ENCODE measurements around the gene HHAT. TPM values are rescaled to one million over a fixed set of nuclear protein-coding genes. Genes with fewer than 3 reads are reported as not detected.

Gene HHAT
- total and polyA plus RNA-seq, 2 of the 13 experiments (the other 11 are each of a cell fraction or from before 2014, with no cell fraction given) = 2.6 to 4.9 TPM

DNA sequence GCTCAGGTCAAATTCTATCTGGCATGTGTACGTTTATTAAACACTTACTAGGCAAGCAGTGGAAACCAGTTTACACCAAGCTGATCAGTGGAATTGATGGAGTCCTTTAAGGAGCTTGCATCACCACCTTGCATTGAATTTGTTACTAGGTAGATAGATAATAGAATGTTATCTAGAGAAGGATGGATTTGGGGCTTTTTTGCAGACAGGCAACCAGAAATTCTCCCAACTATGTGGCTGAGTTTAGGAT, 44.9 kb downstream of the HHAT start:
- no peak for ATAC-seq
- peaks cover 59% of the 10 kb centered on the region for H3K4me1 ChIP-seq (ENCODE audit: insufficient read depth, low read length)
- intact Hi-C loops (cut with micrococcal nuclease; ENCODE audit: unreplicated experiment) (loop anchor here (5.0 kb wide), 1 partner anchor 884 kb away; the partner anchor contains the start of gene RCOR3), in situ Hi-C loops (cut with HindIII; ENCODE audit: extremely low pct_ligation_motif_present, low pct_unique_long_range_greater_than_20kb) (no loop called here)
- peak overlapping the region; percentile 80 for H3K9ac ChIP-seq (ENCODE audit: insufficient read depth, low read depth, low read length)
- H3K9me3 ChIP-seq (ENCODE audit: low read length) = no peaks in the 10 kb centered on the region
- peak; percentile 4 for FAIRE-seq
- H3K27ac ChIP-seq (ENCODE audit: extremely low read length, insufficient read depth, low read length) = peak overlapping the region; percentile 98
- no peaks in the 10 kb centered on the region for H3K36me3 ChIP-seq (replicated peaks in 1 of 2; ENCODE audit: control insufficient read depth in 1 of 2, insufficient read depth in 2 of 2, low read length in 2 of 2)
- BruUV-seq (replicated peaks) = no TSS peak
- no peaks in the 10 kb centered on the region for H3K79me2 ChIP-seq (ENCODE audit: insufficient read depth, low read length)
- H3K27me3 ChIP-seq (ENCODE audit: control insufficient read depth in 1 of 2, insufficient read depth in 2 of 2, low read length in 2 of 2) = no peaks in the 10 kb centered on the region
- POLR2A ChIA-PET = interaction anchor here (0.9 to 5.0 kb wide), 15 partner anchors 8 to 720 kb away, joined by 3 to 53 read pairs (median 4); partner anchors contain the start of genes C1orf74 and HHAT
- peak overlapping the region in 2 of 3 experiments; percentile 11 to 49; a peak in 3 of 6 replicates for H3K4me3 ChIP-seq (replicated peaks in 1 of 3; ENCODE audit: insufficient read depth in 1 of 3, low read depth in 2 of 3, low read length in 3 of 3)
- no peak overlapping the region for H2AFZ ChIP-seq (ENCODE audit: low read length)
- 36% methylated on average over 1 of the region's 1 CpG for WGBS (ENCODE audit: low lambda C conversion rate)
- CTCF ChIA-PET (ENCODE audit: low intra/inter-chr PET ratio, low total read pairs) = interaction anchor here (2.7 to 2.9 kb wide), 2 partner anchors 12 to 27 kb away, joined by 10 to 31 read pairs; no protein-coding TSS in a partner anchor
- no peak for DNase-seq (ENCODE audit: low spot score)
- no peaks in the 10 kb centered on the region for H4K20me1 ChIP-seq (ENCODE audit: insufficient read depth, low read length)
- TF ChIP-seq LCORL (IDR thresholded peaks at IDR 0.05) (0 out of 2 replicates have a peak, but pooled peaks have one; percentile 48), LCORL (CRISPR knock-in tag; IDR thresholded peaks at IDR 0.05) (no peak), MYNN (CRISPR knock-in tag; IDR thresholded peaks at IDR 0.05; ENCODE audit: low read depth) (no peak), EHMT2 (IDR thresholded peaks at IDR 0.05; ENCODE audit: borderline replicate concordance, low read depth, low read length) (0 out of 2 replicates have a peak, but pooled peaks have one; percentile 37), ZNF225 (CRISPR knock-in tag; IDR thresholded peaks at IDR 0.05) (no peak), NFKBIZ (CRISPR knock-in tag; IDR thresholded peaks at IDR 0.05) (no peak), ZNF839 (CRISPR knock-in tag; IDR thresholded peaks at IDR 0.05; ENCODE audit: borderline replicate concordance) (no peak), CHD4 (IDR thresholded peaks at IDR 0.05; ENCODE audit: borderline replicate concordance, low read length) (0 out of 2 replicates have a peak, but pooled peaks have one; percentile 17), MAF1 (CRISPR knock-in tag; IDR thresholded peaks at IDR 0.05; ENCODE audit: borderline replicate concordance) (no peak), YEATS4 (CRISPR knock-in tag; IDR thresholded peaks at IDR 0.05; ENCODE audit: borderline replicate concordance) (0 out of 2 replicates have a peak, but pooled peaks have one; percentile 35)
- TF ChIP-seq, protein P1, sequence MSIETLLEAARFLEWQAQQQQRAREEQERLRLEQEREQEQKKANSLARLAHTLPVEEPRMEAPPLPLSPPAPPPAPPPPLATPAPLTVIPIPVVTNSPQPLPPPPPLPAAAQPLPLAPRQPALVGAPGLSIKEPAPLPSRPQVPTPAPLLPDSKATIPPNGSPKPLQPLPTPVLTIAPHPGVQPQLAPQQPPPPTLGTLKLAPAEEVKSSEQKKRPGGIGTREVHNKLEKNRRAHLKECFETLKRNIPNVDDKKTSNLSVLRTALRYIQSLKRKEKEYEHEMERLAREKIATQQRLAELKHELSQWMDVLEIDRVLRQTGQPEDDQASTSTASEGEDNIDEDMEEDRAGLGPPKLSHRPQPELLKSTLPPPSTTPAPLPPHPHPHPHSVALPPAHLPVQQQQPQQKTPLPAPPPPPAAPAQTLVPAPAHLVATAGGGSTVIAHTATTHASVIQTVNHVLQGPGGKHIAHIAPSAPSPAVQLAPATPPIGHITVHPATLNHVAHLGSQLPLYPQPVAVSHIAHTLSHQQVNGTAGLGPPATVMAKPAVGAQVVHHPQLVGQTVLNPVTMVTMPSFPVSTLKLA (IDR thresholded peaks at IDR 0.05) = no peak
- peak overlapping the region; percentile 57 for H3K4me2 ChIP-seq (ENCODE audit: low read depth, low read length)
